HS-27A (cell line): ENCODE data around the gene CDKN1B.

Experiments
- DNase-seq: peaks from one replicate; pipeline ENCODE4 v3.0.0-alpha.2; 2012; ENCODE audit warnings: low read depth, missing footprints

CDKN1B gene

GRCh38 chr12:12716793-12717585 is at the start of gene CDKN1B:
TSS of gene CDKN1B (plus strand) at chr12:12717368. CDS start at chr12:12717840, 472 bp downstream.
- DNase-seq = no peak

GRCh38 chr12:12668005-12668404 is 49.2 kb upstream of the CDKN1B start:
- no peak for DNase-seq

GRCh38 chr12:12669020-12669419 is 48.1 kb upstream of the CDKN1B start:
- DNase-seq = no peak

GRCh38 chr12:12671850-12672660 is 45.1 kb upstream of the CDKN1B start:
- peak; percentile 76 for DNase-seq

GRCh38 chr12:12673296-12673695 is 43.9 kb upstream of the CDKN1B start:
- DNase-seq = no peak

GRCh38 chr12:12676605-12677004 is 40.6 kb upstream of the CDKN1B start:
- DNase-seq = no peak

GRCh38 chr12:12681061-12681765 is 36.0 kb upstream of the CDKN1B start:
- no peak for DNase-seq

- DNase-seq = no peak
Observed at GRCh38 chr12:12682284-12682683, 34.9 kb upstream of the CDKN1B start.

GRCh38 chr12:12683136-12683697 is 34.0 kb upstream of the CDKN1B start:
- DNase-seq = no peak

GRCh38 chr12:12683725-12684124 is 33.4 kb upstream of the CDKN1B start:
- DNase-seq = no peak

GRCh38 chr12:12684375-12685106 is 32.6 kb upstream of the CDKN1B start:
- DNase-seq = no peak

- DNase-seq = no peak
Observed at GRCh38 chr12:12685305-12685704, 31.9 kb upstream of the CDKN1B start.

- DNase-seq = no peak
Observed at GRCh38 chr12:12686472-12686871, 30.7 kb upstream of the CDKN1B start.

- no peak for DNase-seq
Observed at GRCh38 chr12:12686925-12687324, 30.2 kb upstream of the CDKN1B start.

GRCh38 chr12:12689647-12690300 is 27.4 kb upstream of the CDKN1B start:
- no peak for DNase-seq

GRCh38 chr12:12691549-12691948 is 25.6 kb upstream of the CDKN1B start:
- no peak for DNase-seq

- DNase-seq = no peak
Observed at GRCh38 chr12:12693111-12693671, 24.0 kb upstream of the CDKN1B start.

- peak; percentile 74 for DNase-seq
Observed at GRCh38 chr12:12696562-12697383, 20.4 kb upstream of the CDKN1B start.

- no peak for DNase-seq
Observed at GRCh38 chr12:12699345-12699744, 17.8 kb upstream of the CDKN1B start.

- no peak for DNase-seq
Observed at GRCh38 chr12:12700254-12700653, 16.9 kb upstream of the CDKN1B start.
